ENCODE data around the gene SLC6A12.

GRCh38 chr12:247271-247670 lies 33.3 kb upstream of the SLC6A12 start:
- TF ChIP-seq ZNF224 (CRISPR knock-in tag; IDR thresholded peaks at IDR 0.05) (no peak), POLR2AphosphoS5 (IDR thresholded peaks at IDR 0.05; ENCODE audit: control insufficient read depth, insufficient read depth, low read depth, low read length) (no peak), EZH2 (IDR thresholded peaks at IDR 0.05; ENCODE audit: borderline replicate concordance, low read depth, low read length) (no peak), CTCF (IDR thresholded peaks at IDR 0.05 in 2 of 3, conservative IDR thresholded peaks at IDR 0.05 in 1 of 3; ENCODE audit: insufficient read depth in 2 of 3, low read depth in 1 of 3, low read length in 3 of 3) (no peak), ARHGAP35 (IDR thresholded peaks at IDR 0.05; ENCODE audit: partially characterized antibody) (no peak), ETS1 (conservative IDR thresholded peaks at IDR 0.05; ENCODE audit: control insufficient read depth, low read depth, low read length) (no peak)
